Mucosa of rectum (tissue), 2 donors: ENCODE results near the gene CDH1.

Source experiments
- H3K27ac ChIP-seq, 2 donors: one replicate each; pipeline ENCODE4 v1.7.0; 2013; ENCODE audit warnings: inconsistent platforms in 2 of 2, low read depth in 2 of 2, low read length in 2 of 2
- H3K27me3 ChIP-seq, 2 donors: one replicate each; pipeline ENCODE4 v1.7.0; 2013; ENCODE audit warnings: low read length in 2 of 2; ENCODE audit not compliant: control insufficient read depth in 2 of 2, insufficient read depth in 2 of 2
- H3K36me3 ChIP-seq, 2 donors: one replicate each; pipeline ENCODE4 v1.7.0; 2013; ENCODE audit warnings: low read length in 2 of 2; ENCODE audit not compliant: control insufficient read depth in 2 of 2, insufficient read depth in 2 of 2
- H3K4me1 ChIP-seq, 2 donors: one replicate each; pipeline ENCODE4 v1.7.0; 2013; ENCODE audit warnings: low read length in 2 of 2, mild to moderate bottlenecking in 1 of 2; ENCODE audit not compliant: control insufficient read depth in 2 of 2, insufficient read depth in 2 of 2
- H3K4me3 ChIP-seq, 2 donors: one replicate each; pipeline ENCODE4 v1.7.0; 2013; ENCODE audit warnings: low read length in 2 of 2
- H3K9ac ChIP-seq, 2 donors: one replicate each; pipeline ENCODE4 v1.7.0; 2013; ENCODE audit warnings: low read length in 2 of 2, low read depth in 1 of 2, mild to moderate bottlenecking in 1 of 2
- H3K9me3 ChIP-seq, 2 donors: one replicate each; pipeline ENCODE4 v1.7.0; 2013; ENCODE audit warnings: low read length in 2 of 2; ENCODE audit not compliant: control insufficient read depth in 2 of 2
- donor health status: healthy.
- donor health status: Normal muscosa, but diverticular disease.

The CDH1 gene

DNA sequence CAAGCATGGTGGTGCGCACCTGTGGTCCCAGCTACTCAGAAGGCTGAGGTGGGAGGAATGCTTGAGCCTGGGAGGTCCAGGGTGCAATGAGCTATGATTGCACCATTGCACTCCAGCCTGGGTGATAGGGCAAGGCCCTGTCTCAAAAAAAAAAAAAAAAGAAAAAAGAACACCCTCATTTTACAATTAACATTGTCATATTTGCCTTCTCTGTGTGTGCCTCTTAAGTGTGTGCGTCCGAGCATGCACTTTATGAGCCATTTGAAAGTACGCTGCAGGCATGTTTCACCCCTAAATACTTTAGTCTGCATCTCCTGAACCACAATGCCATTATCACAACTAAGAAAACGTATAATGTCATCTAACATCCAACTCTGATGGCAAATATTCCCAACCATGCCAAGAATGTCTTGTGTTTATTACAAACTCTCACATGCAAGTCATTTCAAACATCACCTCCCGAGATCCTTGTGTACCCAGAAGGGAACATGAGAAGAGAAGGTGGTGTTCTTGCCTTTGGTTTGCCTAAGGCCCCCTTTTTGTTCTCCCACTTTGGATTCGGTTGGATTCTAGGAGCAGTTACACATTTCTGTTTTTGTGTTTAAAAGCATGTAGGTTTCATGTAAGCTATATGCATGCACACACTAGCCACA, 38.0 kb downstream of the CDH1 start:
- H3K9me3 ChIP-seq = no peaks in the 10 kb centered on the region
- no peak overlapping the region for H3K9ac ChIP-seq
- peaks cover 13 to 25% of the 10 kb centered on the region in 2 donors for H3K36me3 ChIP-seq
- no peak overlapping the region for H3K4me3 ChIP-seq
- H3K4me1 ChIP-seq = peaks cover 13 to 19% of the 10 kb centered on the region in 2 donors
- no peaks in the 10 kb centered on the region for H3K27me3 ChIP-seq
- H3K27ac ChIP-seq = no peak overlapping the region

DNA sequence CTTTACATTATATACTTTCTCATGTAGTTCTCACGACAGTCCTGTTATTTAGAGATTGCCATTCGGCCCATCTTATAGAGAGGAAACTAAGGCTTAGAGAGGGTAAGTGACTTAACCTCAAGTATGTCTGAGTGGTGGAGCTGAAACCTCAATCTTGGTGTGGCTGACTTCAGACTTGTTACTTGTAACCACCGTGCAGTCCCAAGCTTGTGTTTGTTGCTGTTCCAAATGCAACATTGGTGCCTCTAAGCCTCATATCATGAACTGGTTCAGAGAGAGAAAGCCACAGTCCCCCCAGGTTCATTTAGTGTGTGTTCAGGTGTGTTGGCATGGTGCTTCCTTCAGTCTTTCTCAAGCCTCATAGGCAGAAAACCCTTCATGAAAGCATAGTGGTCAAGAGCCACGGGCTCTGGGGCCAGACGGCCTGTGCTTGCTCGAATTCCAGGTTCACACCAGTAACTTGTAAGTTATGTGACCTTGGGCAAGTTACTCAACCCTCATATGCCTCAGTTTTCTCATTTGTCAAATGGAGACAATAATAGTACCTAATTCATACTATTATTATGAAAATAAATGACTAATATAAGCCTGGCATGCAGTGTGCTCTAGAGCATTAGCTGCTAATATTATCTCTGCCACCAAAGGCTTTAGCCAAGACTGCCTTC, 39.9 kb downstream of the CDH1 start:
- Histone ChIP-seq H3K9ac (no peak overlapping the region), H3K4me3 (no peak overlapping the region), H3K36me3 (peaks cover 5 to 22% of the 10 kb centered on the region in 2 donors), H3K27ac (no peak overlapping the region), H3K9me3 (no peaks in the 10 kb centered on the region), H3K27me3 (no peaks in the 10 kb centered on the region), H3K4me1 (peaks cover 13 to 19% of the 10 kb centered on the region in 2 donors)

DNA sequence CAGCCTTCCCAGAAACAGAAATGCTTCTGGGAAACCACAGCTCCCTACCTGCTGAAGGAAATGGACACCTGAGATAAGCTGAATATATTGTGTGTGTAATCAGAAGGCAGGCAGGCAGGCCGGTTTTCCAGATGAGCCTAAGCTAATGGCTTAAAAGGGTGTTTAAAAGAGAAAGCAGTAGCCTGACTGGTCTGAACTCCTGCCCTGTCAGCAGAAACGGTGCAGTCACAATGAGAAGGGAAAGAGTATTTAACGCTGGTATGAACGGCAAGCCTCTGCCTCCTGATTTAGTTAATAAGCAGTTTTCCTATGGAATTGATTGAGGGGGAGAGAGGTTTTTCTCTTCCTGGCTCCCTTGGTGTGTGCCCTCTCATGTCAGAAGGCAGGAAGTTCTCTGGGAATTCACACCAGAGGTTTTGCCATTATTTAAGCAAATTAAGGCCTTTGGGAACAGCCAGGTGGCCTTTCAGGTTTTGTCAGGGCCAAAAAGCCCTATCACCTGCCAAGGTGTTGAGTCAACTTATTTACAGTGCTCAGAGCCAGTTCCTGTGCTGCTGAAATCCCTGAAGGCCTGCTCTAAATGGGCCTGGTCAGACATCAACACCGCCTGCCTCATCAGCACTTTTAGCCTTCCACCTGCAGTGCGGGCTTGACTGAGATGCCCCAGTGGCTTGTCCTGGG, 41.6 kb downstream of the CDH1 start:
- peaks cover 7 to 17% of the 10 kb centered on the region in 2 donors for H3K36me3 ChIP-seq
- peak overlapping the region in 1 of 2 donors; percentile 8 for H3K9ac ChIP-seq
- no peaks in the 10 kb centered on the region for H3K9me3 ChIP-seq
- H3K27me3 ChIP-seq = no peaks in the 10 kb centered on the region
- H3K27ac ChIP-seq = peak overlapping the region; percentile 6 to 57
- H3K4me3 ChIP-seq = no peak overlapping the region
- H3K4me1 ChIP-seq = peaks cover 13 to 19% of the 10 kb centered on the region in 2 donors

DNA sequence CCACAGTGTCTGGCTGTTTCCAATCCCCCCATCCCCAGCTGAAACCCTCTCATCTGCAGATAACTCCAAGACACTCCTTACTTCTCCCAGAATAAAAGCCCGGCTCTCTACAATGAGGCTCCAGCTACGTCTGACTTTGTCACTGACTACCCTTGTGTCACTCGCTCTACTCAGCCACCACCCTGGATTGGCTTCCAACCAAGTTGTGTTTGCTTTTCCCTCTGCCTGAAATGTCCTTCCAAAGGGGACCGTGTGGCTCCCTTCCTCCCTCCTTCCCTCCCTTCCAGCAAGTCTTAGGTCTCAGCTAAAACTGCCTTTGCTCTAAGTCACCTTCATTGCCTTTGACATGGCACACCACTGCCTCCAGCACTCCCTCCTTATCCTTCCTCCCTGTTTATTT, 42.8 kb downstream of the CDH1 start:
- no peak overlapping the region for H3K9ac ChIP-seq
- peaks cover 10 to 19% of the 10 kb centered on the region in 2 donors for H3K4me1 ChIP-seq
- H3K27me3 ChIP-seq = no peaks in the 10 kb centered on the region

DNA sequence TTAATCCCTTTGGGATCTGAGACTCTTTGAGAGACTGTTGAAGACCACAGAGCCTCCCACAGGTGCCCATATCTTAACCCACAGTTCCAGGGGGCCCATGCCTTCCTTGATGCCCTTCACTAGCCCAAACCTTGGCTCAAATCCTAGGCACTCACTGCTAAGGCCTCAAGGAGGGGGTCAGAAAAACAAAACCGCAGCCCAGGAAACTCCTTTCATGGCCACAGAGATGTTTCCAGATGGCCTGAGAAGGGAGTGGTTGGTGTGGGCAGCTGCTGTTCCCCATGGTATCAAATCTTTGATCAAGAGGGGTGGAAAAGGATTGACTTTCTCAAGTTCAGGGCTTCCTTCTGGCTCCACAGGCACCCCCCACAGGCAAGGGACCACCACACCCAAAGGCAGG, 44.7 kb downstream of the CDH1 start:
- H3K27ac ChIP-seq = no peak overlapping the region
- H3K4me1 ChIP-seq = peaks cover 9 to 19% of the 10 kb centered on the region in 2 donors

More for the DNA sequence above, 42.8 kb downstream of the CDH1 start:
- H3K27ac ChIP-seq = no peak overlapping the region
- H3K4me3 ChIP-seq = no peak overlapping the region
- peaks cover 11 to 17% of the 10 kb centered on the region in 2 donors for H3K36me3 ChIP-seq
- H3K9me3 ChIP-seq = no peaks in the 10 kb centered on the region

DNA sequence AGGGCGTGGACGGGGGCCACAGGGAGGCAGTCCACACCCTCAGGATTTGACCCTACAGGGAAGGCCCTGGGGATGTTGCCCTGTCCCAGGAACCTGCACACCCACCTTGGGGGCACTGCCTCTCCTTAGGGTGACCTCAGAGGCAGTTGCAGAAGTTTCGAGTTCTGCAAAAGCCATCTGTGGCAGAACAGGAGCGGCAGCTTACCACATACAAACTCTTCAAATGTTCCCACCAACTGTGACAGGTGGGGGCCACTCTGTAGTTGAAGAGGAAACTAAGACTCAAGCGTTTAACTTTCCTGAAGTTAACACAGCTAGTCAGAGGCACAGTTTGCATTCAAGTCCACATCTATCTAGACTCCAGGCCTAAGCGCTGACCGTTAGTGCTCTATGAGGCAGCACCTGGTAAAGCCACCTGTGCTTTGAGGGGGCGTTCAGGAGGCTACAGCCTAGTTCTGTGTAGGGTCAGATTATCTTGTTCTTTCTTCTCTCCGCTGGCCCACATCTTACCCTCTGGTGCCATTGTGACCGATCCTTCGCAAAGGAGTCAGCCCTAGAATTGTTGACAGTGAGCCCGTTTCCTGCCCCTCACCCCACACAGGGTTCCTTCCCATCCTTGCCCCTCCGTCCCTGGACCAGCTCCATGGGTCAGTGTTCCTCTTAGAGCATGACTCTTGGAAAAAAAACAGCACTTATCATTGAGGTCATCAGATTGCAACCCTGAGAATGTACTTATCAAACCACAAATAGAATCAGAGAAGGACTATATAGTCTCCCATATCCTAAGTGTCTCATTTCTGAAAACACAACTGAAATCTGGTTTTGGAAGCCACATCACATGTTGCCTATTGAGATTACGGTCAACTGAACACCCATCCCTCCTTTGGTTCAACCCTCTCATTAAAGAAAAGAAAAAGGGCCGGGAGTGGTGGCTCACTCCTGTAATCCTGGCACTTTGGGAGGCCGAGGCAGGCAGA, 45.4 kb downstream of the CDH1 start:
- no peak overlapping the region for H3K27ac ChIP-seq

More for the DNA sequence above, 44.7 kb downstream of the CDH1 start:
- H3K36me3 ChIP-seq = peaks cover 11 to 13% of the 10 kb centered on the region in 2 donors
- no peak overlapping the region for H3K9ac ChIP-seq
- no peaks in the 10 kb centered on the region for H3K27me3 ChIP-seq
- H3K9me3 ChIP-seq = no peaks in the 10 kb centered on the region
- no peak overlapping the region for H3K4me3 ChIP-seq

DNA sequence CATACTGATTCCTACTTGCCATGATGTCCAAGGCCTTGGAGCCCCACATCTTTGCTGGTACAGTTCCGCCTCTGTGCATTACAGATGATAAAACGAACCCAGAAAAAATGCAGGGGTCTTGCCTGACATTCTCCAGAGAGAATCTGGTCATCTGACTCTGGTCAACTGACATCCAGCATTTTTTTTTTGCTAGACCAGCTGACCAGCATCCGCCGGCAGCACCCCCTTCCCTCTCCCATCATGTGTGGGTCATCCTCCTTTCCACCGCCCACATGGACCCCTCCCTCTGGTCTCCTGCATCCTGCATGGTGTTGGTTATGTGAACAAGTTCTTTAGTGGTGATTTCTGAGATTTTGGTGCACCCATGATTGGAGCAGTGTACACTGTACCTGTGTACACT, 47.1 kb downstream of the CDH1 start:
- peaks cover 0 to 7% of the 10 kb centered on the region in 2 donors for H3K4me1 ChIP-seq
- peaks cover 10 to 13% of the 10 kb centered on the region in 2 donors for H3K36me3 ChIP-seq
- H3K4me3 ChIP-seq = no peak overlapping the region
- H3K9me3 ChIP-seq = no peaks in the 10 kb centered on the region
- H3K27ac ChIP-seq = no peak overlapping the region
- H3K27me3 ChIP-seq = no peaks in the 10 kb centered on the region
- no peak overlapping the region for H3K9ac ChIP-seq

More for the DNA sequence above, 45.4 kb downstream of the CDH1 start:
- Histone ChIP-seq H3K9ac (no peak overlapping the region), H3K9me3 (no peaks in the 10 kb centered on the region), H3K4me3 (no peak overlapping the region), H3K36me3 (peaks cover 11% of the 10 kb centered on the region in 2 donors), H3K27me3 (no peaks in the 10 kb centered on the region), H3K4me1 (peaks cover 6 to 19% of the 10 kb centered on the region in 2 donors)

DNA sequence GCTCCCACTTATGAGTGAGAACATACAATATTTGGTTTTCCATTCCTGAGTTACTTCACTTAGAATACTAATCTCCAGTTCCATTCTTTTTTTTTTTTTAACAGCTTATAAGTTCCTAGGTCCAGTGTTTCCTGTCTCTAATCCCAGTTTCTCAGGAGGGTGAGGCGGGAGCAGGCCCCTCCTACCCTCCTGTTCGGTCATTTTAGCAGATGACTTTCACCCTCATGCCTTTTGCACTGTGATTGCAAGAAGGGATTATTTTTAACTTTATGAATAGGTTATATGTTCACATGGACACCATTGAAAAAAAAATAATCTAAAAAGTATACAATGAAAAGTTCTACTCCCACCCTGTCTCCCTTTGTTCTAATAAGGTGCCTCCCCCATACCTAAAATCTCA, 47.6 kb downstream of the CDH1 start:
- H3K9me3 ChIP-seq = no peaks in the 10 kb centered on the region
- no peaks in the 10 kb centered on the region for H3K27me3 ChIP-seq
- no peak overlapping the region for H3K4me3 ChIP-seq
- H3K9ac ChIP-seq = no peak overlapping the region
- peaks cover 0 to 3% of the 10 kb centered on the region in 2 donors for H3K4me1 ChIP-seq
- H3K36me3 ChIP-seq = peaks cover 9 to 12% of the 10 kb centered on the region in 2 donors
- no peak overlapping the region for H3K27ac ChIP-seq

DNA sequence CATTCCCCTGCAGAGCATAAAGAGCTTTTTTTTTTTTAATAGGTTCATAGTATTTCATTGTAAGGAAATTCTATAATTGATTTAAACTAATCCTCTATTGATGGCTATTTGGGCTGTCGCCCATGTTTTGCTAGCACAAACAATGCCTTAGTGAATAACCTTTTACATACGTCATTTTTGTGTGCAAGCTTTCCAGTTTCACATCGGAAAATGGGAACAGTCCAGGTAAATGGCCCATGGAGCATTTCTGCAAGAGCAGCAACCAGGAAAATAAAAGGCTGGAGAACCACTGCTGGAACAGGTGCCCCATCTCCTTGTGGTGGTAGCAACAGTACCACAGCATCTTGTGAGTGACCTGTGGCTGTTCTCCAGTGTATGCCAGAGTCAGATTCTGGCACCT, 48.6 kb downstream of the CDH1 start:
- Histone ChIP-seq H3K9ac (no peak overlapping the region), H3K4me3 (no peak overlapping the region), H3K9me3 (no peaks in the 10 kb centered on the region), H3K27ac (no peak overlapping the region), H3K36me3 (peaks cover 8 to 11% of the 10 kb centered on the region in 2 donors), H3K27me3 (no peaks in the 10 kb centered on the region), H3K4me1 (peaks cover 0 to 6% of the 10 kb centered on the region in 2 donors)
